Endodermal cell (in vitro differentiated cells): ENCODE measurements around the gene EPC1. TPM values are rescaled to one million over a fixed set of nuclear protein-coding genes. Genes with fewer than 3 reads are reported as not detected.

Source experiments
- DNase-seq: peaks from one replicate; pipeline ENCODE4 v3.0.0-alpha.2; 2017
- H3K27ac ChIP-seq: 2 replicates; pipeline ENCODE4 v1.5.1; 2013; ENCODE audit warnings: mild to moderate bottlenecking, low read depth, low read length, moderate library complexity
- H3K27me3 ChIP-seq: 2 replicates; pipeline ENCODE4 v1.6.1; 2013; ENCODE audit warnings: mild to moderate bottlenecking, low read length, moderate library complexity; ENCODE audit not compliant: insufficient read depth, control insufficient read depth, poor library complexity, severe bottlenecking
- H3K36me3 ChIP-seq: 2 replicates; pipeline ENCODE4 v1.7.0; 2013; ENCODE audit warnings: mild to moderate bottlenecking, low read length, moderate library complexity; ENCODE audit not compliant: control insufficient read depth, insufficient read depth
- H3K4me1 ChIP-seq: one replicate; pipeline ENCODE4 v1.7.0; 2013; ENCODE audit warnings: low read length; ENCODE audit not compliant: control insufficient read depth, insufficient read depth
- H3K4me3 ChIP-seq: 2 replicates; pipeline ENCODE4 v1.5.1; 2013; ENCODE audit warnings: mild to moderate bottlenecking, low read length, moderate library complexity
- H3K9ac ChIP-seq: 2 replicates; pipeline ENCODE4 v1.6.1; 2013; ENCODE audit warnings: mild to moderate bottlenecking, low read length, moderate library complexity; ENCODE audit not compliant: poor library complexity, severe bottlenecking; ENCODE audit errors: extremely low read depth
- H3K9me3 ChIP-seq: 2 replicates; pipeline ENCODE4 v1.6.1; 2013; ENCODE audit warnings: mild to moderate bottlenecking, low read length, moderate library complexity; ENCODE audit not compliant: control insufficient read depth
- H3K27ac Mint-ChIP-seq: 2 replicates; pipeline ENCODE4 v1.8.0; 2020; ENCODE audit warnings: mixed read lengths
- H3K27me3 Mint-ChIP-seq: 2 replicates; pipeline ENCODE4 v1.8.0; 2021; ENCODE audit warnings: mild to moderate bottlenecking, mixed read lengths; ENCODE audit not compliant: insufficient read depth
- H3K36me3 Mint-ChIP-seq: 2 replicates; pipeline ENCODE4 v1.8.0; 2020; ENCODE audit warnings: low read depth, mixed read lengths
- H3K4me1 Mint-ChIP-seq: 2 replicates; pipeline ENCODE4 v1.8.0; 2020; ENCODE audit warnings: mixed read lengths
- H3K4me3 Mint-ChIP-seq: 2 replicates; pipeline ENCODE4 v1.8.0; 2020; ENCODE audit warnings: mild to moderate bottlenecking, moderate library complexity, mixed read lengths
- H3K9me3 Mint-ChIP-seq: 2 replicates; pipeline ENCODE4 v1.8.0; 2020; ENCODE audit warnings: mild to moderate bottlenecking, mixed read lengths
- CTCF ChIP-seq: fragments of 200-600 bp; sonication (generic); conservative IDR thresholded peaks from 2 replicates; pipeline ENCODE4 v1.5.0; 2021; ENCODE audit warnings: antibody characterized with exemption, mild to moderate bottlenecking
- WGBS, 2 experiments: methylation state at CpG; one replicate each; pipeline versions ENCODE4 v1.1.5 to v1.1.7; 2013; ENCODE audit warnings: missing lambda C conversion rate in 2 of 2, mixed read lengths in 1 of 2; ENCODE audit not compliant: insufficient coverage in 1 of 2, insufficient read length in 1 of 2; 5-methylcytosine and 5-hydroxymethylcytosine counted together
- total RNA-seq, 2 donors: library from RNA; stranded (reverse); fragmentation: NEBNext Ultra II Directional in 1 of 2; extraction: Animal tissue kit (Norgen Biotek cat#: 25700) in 1 of 2; gene quantifications; 2 replicates in 1 of 2; 3 replicates in 1 of 2; pipeline ENCODE4 v1.2.1, GENCODE V29; 2021

The EPC1 gene
- total RNA-seq, 2 donors from 2014 or later = 27.9 to 40.3 TPM

GRCh38 chr10:32341596-32341995, 5.4 kb downstream of the EPC1 start:
- H3K27me3 ChIP-seq = no peaks in the 10 kb centered on the region
- 100% methylated on average over 1 of the region's 1 CpG; no CpG with 5 or more reads in 1 of the 2 experiments for WGBS, 2 experiments
- no peaks in the 10 kb centered on the region for H3K9me3 Mint-ChIP-seq
- peaks cover 25% of the 10 kb centered on the region for H3K36me3 Mint-ChIP-seq
- no peak overlapping the region for H3K27ac ChIP-seq
- no peak overlapping the region for H3K9ac ChIP-seq
- peaks cover 36% of the 10 kb centered on the region for H3K4me1 Mint-ChIP-seq
- H3K4me3 Mint-ChIP-seq = no peak overlapping the region
- no peaks in the 10 kb centered on the region for H3K4me1 ChIP-seq
- no peak overlapping the region for H3K4me3 ChIP-seq
- no peak overlapping the region for H3K27ac Mint-ChIP-seq
- peaks cover 12% of the 10 kb centered on the region for H3K36me3 ChIP-seq
- TF ChIP-seq CTCF = no peak
- no peaks in the 10 kb centered on the region for H3K9me3 ChIP-seq
- no peak for DNase-seq
- H3K27me3 Mint-ChIP-seq = no peaks in the 10 kb centered on the region

GRCh38 chr10:32340596-32341180, 6.3 kb downstream of the EPC1 start:
- Mint-ChIP-seq H3K27ac (no peak overlapping the region), H3K4me3 (no peak overlapping the region), H3K36me3 (peaks cover 25% of the 10 kb centered on the region), H3K4me1 (peaks cover 41% of the 10 kb centered on the region), H3K9me3 (no peaks in the 10 kb centered on the region), H3K27me3 (no peaks in the 10 kb centered on the region)
- no peaks in the 10 kb centered on the region for H3K9me3 ChIP-seq
- 67 to 71% methylated on average over 4 of the region's 4 CpGs for WGBS, 2 experiments
- peaks cover 12% of the 10 kb centered on the region for H3K36me3 ChIP-seq
- no peak for DNase-seq
- TF ChIP-seq CTCF = no peak
- no peak overlapping the region for H3K4me3 ChIP-seq
- H3K4me1 ChIP-seq = peaks cover 4% of the 10 kb centered on the region
- no peaks in the 10 kb centered on the region for H3K27me3 ChIP-seq
- no peak overlapping the region for H3K27ac ChIP-seq
- H3K9ac ChIP-seq = no peak overlapping the region

- no peak overlapping the region for H3K27ac ChIP-seq
- DNase-seq = no peak
- Mint-ChIP-seq H3K27me3 (no peaks in the 10 kb centered on the region), H3K36me3 (peaks cover 8% of the 10 kb centered on the region), H3K4me3 (no peak overlapping the region), H3K27ac (no peak overlapping the region), H3K4me1 (peaks cover 46% of the 10 kb centered on the region), H3K9me3 (no peaks in the 10 kb centered on the region)
- H3K36me3 ChIP-seq = peaks cover 1% of the 10 kb centered on the region
- TF ChIP-seq CTCF = no peak
- H3K9ac ChIP-seq = no peak overlapping the region
- WGBS, 2 experiments = 96 to 100% methylated on average over 3 of the region's 3 CpGs
- no peaks in the 10 kb centered on the region for H3K9me3 ChIP-seq
- no peak overlapping the region for H3K4me3 ChIP-seq
- no peaks in the 10 kb centered on the region for H3K27me3 ChIP-seq
- peaks cover 18% of the 10 kb centered on the region for H3K4me1 ChIP-seq
These were observed 8.7 kb downstream of the EPC1 start for GRCh38 chr10:32338262-32338661.
